Fibroblast of skin of abdomen (primary cell): Measurements from ENCODE around the gene RNF25.

ENCODE experiments used
- DNase-seq: peaks from one replicate; pipeline ENCODE4 v3.0.0-alpha.2; 2013

Gene RNF25

DNA sequence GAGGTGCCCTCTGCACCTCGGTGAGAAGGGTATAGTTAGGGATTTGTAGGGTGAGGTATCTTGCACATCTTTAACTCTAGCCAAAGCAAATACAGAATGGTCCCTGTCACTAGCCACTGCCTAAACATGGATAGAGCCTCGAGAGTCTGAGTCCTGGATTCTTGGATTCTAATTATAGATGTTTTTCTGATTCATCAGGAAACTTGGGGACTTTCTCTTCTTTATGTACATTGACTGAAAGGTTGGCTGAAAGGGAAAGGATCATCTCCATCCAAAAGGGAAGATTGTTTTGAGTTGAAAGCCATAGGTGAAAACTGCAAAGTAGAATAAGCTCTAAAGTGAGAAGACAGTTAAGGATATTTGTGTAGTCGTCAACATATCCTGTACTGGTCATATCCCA lies 8.3 kb upstream of the RNF25 start:
- DNase-seq: no peak

DNA sequence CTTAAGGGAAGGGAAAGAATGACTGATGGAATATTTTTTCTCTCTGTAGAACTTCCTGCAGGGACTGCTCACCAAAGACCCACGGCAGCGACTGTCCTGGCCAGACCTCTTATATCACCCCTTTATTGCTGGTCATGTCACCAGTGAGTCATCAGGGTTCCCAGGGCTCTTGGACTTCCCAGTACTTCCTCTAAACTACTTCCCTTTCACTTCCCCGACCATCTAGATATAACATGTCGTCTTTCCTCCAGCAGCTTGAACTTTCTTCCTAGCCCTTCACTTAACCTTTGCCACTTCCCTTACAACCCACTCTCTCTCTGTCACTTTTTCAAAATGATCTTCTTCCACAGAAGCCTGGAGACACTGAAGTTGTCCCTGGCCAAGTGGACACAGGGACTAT lies 7.3 kb upstream of the RNF25 start:
- DNase-seq: no peak

DNA sequence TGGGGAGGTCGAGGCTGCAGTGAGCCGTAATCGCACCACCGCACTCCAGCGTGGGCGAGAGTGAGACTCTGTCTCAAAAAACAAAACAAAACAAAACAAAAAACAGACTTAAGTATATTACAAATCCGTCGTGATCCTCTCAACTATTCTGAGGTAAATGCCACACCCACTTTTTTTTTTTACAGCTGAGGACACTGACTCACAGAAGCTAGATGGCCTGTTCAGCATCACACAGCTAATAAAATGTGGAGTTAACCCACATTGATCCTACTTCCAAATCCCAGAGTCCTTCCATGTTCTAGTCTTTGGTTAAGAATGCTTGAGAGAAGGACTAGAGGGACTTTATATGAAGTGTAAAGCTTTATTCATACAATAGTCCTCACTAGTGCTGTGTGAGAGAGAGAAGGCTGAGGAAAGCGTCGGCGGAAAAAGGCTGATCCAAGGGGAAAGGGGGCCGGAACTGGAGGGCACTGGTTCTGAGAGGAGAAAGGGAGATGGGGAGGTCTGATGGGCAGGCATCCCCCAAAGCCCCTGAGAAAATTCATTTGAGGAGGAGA lies 627 bp downstream of the RNF25 start:
- DNase-seq: no peak

DNA sequence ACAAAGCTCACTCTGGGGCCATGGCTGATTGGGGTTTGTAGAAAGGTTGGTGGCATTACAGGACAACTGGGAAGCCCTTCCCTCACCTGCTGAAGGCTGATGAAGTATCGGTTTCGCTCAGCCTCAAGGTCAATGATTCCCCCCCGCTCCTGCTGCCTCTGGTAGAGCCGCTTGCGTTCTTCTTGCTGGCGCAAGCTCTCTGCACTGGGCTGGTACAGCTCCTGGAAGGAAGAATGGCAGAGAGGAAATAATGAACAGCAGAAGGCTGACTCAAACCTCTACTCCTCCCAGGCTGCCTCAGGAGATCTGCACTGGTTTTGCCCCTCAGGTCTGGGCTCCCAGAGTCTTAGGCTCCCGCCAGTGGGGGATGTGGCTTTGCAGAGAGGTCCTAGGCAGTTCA lies 7.1 kb downstream of the RNF25 start:
- no peak for DNase-seq

DNA sequence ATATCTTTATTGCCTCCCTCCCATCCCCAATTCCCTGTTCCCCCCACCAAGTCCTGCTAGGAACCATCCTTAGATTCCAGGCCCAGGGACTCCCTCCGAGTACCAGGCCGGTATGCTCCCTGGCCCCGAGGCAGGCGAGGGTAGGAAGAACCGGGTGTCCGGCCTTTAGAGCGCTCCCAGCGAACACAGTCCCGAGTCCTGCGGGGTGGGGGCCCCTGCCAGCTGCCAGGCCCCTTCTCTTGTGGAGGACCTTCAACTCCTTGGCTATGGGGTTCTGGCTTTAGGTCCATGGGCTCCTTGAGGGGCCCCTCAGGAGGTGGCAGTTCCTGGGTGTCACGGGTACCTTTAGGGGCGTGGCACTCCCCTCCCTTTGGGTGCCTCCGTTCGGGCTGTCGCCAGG lies 7.9 kb downstream of the RNF25 start:
- no peak for DNase-seq

DNA sequence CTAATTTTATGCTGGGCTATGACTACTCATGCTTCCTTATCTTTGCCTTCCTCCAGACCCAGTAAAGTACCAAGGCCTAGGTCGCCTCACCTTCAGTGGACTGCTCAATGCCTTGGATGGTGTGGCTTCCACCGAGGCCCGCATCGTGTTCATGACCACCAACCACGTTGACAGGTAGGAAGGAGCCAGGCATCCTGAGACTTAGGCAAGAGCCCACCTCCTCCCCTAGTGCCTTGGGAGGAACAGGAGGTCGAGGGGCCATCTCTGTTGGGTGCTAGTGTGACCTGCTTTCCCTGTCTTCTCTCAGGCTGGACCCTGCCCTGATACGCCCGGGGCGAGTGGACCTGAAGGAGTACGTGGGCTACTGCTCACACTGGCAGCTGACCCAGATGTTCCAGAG lies 9.0 kb downstream of the RNF25 start:
- DNase-seq: no peak

DNA sequence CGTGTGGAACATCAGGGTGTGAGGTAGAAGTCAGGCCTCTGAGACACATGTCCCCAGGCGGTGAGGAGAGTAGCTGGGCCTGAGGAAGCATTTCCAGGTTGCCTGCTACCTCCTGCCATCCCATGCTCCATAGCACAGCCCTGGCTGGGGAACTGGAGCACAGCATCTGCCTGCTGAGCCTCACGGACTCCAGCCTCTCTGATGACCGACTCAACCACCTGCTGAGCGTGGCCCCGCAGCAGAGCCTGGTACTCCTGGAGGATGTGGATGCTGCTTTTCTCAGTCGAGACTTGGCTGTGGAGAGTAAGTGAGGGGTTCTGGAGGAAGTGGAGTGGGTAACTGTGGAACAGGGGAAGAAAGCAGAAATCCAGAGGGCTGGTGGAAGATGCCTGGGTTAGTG lies 9.4 kb downstream of the RNF25 start:
- no peak for DNase-seq

DNA sequence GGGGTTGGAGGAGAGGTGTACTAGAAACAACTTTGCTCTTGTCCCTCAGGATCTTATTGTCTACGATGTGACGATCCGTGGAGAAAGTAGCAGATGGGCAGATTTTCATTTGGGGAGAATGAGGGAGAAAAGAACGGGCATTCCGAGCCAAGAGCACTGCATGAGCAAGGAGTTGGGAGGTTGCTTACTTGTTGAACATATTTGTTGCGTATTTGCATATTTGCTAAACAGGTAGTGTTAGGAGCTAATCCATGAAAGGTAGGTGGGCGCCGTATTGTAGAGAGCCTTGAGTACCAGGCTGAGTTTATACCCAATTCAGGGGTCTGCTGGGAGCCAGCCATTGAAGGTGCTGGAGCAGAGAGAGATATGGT lies 11.8 kb downstream of the RNF25 start:
- DNase-seq: no peak

DNA sequence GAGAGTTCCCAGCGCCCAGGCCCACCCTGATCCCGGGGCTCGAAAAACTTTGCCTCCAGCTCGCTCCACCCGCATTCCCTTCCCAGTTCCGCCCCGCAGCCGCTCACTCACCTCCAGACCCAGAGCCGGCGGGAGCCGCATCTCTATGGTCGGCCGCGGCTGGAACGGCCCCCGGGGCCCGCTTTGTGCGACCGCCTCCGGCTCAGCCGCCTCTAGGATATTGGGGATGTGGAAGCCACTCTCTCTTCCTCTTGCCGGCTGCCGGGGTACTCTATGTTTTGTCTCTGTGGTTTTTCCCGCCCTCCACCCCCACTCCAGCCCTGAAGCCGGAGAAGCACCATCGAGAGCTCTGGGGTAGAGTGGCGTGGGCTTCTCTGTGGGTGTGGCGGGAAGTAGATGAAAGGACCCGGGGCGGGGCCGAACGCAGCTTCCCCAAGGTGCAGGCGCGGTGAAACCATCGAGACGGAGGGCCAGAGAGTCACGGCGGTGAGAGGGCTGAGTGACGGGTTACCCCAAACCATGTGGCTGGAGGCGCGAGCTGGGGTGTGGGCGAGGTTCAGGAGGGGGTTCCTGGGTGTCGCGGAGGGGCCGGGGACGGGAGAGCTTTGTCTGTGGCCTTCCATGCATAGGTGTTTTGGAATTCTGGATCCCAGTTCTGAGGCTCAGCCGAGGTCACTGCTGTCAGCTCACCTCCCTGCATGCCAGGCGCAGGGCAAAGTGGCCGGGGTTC lies 12.4 kb downstream of the RNF25 start, which contains the start of the genes BCS1L and ZNF142:
Gene BCS1L, plus strand, starts transcription at position 426 of the 730 bp plus-strand sequence. CDS start 1,305 bp downstream, outside the sequence.
Gene ZNF142, minus strand, starts transcription at position 366 of the 730 bp plus-strand sequence. CDS start 3,194 bp downstream, outside the sequence.
- DNase-seq: peak; percentile 88

DNA sequence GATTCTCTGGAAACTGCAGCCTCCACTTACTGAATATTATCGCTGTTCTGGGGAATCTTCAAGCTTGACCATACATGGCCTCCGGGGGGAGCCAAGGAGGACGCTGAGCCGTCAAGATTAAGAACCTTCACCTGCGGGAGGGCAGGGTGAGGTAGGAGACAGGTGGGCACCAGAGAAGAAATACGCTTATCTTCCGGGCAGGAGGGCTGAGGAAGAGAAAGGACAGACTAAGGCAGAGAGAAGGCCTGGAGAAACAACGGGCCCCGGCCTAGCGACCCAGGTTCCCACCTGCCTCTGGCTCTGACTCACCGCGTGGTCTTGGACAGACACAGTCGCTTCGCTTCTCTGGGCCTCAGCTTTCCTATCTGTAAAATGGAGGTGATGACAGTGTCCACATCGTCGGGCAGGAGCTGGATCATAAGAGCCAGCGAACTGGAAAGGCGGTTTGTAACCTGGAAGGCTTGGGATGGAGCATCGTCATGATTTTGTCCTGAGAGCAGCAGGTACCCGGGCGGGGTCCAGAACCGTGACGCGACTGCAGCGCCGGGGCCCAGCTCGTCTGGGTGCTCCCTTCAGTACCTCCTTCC lies 13.0 kb downstream of the RNF25 start:
- peak; percentile 33 for DNase-seq

DNA sequence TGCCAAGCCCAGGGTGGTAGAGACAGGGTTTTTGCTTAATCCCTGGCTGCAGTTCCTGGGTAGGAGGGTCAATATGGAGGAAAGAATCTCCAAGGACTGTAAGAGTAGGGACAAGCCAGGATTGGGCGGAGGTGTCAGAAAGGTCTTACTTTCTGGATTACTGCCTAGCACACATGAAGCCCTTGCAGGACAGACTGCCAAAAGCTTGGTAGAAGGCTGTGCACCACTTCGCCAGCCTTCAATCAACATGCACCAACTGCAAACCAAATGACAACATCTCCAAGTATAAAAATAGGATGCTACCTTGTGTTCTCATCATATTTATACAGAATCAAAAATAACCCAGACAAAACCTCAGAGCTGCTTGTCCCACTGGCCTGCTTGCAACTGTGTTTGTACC lies 16.1 kb downstream of the RNF25 start:
- DNase-seq: no peak

DNA sequence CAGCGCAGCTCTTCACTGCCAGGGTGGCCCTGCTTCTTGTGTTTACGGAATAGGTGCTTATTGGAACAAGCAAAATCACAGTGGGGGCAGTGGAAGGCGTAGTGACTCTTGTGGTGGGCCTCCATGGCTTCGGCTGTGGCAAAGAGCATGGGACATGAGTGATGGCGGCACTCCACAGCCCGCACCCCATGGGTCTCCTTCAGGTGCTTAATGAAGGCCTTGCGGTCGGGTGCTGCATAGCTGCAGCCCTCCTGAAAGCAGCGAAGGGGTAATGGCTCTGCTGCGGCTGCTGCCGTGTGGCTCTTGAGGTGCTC lies 23.1 kb downstream of the RNF25 start:
- DNase-seq: no peak

DNA sequence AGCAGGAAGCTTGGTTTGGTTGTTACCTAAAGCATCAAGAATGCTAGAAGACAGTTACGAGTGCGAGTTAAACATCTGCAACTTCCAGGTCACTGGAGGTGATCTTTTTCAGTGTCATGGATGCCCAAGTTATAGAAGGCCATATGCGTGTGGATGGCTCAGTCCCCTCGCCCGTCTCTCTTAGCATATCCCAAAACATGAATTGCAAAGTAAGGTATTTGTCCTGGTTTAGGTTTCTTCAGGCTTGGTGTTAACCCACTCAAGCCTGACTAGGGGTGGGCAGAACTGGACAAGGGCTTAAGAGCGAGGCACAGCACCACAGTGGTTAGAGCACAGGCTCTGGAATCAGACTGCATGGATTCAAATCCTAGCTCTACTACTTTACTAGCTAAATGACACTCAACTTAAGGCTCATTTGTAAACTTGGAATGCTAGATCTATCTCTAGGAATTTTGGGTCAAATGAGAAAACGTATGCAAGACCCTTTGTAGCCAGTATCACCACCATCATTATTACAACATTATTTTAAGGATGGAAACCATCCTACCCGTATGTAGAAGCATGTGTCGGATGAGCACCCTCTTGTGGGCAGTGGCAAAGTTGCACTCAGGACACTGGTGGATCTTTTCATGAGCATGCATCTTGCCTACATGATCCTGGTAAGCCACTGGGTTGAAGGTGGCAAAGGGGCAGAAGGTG lies 23.6 kb downstream of the RNF25 start:
- DNase-seq: peak; percentile 50

DNA sequence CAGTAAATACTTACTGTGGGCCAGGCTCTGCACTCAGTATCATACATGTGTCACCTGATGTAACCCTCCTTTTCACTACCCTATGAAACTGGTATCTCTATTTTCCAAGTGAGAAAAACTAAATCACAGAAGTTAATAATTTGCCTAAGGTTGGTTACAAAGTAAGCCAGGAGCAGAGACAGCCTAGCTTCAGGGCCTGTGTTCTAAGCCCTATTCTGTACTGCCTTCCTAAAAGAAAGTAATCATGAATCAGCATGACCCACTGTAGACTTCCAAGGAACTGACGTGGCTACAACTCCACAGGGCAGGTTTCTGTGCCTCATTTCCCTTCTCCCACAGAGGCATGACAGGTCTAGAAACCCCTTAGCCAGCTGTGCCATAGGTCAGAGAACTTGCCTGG lies 26.7 kb downstream of the RNF25 start:
- no peak for DNase-seq

DNA sequence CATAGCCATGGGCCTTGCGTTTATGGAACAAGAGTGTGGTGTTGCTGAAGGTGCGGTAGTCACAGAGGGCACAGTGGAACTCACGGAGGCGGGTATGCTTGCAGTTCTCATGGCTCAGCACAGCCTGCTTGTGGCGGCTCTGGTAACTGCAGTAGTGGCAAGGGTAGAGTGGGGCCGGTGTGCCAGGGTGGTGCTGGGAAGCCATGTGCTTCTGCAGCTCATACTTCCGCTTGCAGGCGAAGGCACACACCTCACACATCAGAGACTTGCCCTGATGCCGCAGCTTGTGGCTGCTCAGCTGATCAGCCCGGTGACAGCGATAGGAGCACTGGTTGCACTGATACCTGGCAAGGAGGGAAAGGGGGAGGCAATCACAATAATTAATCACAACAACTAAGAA lies 27.1 kb downstream of the RNF25 start:
- no peak for DNase-seq

DNA sequence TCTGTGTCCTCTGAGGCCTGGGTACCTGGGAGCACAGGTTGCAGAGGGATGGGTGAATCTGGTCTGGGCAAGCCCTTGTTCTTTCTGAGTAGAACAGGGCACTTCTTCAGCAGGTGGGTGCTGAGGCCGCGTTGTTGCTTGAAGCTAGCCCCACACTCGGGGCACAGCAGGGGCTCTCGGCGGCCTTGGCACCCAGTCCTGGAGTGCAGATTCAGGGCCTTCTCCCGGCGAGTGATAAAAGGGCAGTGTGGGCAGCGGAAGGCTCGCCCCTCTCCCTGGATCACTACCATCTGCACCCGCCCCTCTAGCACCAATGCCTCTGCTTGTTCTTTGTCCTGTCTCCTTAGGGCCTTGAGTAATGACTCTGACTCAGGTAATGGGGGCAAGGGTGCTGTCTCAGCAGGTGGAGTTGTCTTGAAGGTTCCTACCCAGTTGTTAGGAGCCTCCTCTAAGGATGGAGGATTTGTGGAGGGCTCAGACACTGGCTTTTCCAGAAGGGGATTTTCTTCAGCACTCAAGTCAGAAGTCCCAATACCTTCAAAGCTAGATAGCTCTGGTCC lies 28.0 kb downstream of the RNF25 start:
- DNase-seq: no peak

DNA sequence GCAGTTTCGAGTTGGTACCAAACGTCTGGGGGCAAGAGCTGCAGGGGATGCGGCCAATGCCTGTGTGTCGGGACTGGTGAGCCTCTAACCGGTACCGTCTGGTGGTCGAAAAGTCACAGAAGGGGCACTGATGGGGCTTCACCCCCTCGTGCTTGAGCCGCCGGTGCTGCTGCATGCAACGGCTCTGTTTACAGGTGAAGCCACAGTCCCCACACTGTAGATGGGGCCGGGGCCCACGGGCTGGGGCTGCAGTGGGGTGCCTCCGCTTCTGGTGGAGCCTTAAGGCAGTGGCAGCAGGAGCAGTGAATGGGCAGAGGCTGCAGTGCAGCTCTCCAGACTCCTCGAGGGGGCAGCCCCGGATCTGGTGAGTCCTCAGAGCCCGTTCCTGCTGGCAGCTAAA lies 29.0 kb downstream of the RNF25 start:
- no peak for DNase-seq

DNA sequence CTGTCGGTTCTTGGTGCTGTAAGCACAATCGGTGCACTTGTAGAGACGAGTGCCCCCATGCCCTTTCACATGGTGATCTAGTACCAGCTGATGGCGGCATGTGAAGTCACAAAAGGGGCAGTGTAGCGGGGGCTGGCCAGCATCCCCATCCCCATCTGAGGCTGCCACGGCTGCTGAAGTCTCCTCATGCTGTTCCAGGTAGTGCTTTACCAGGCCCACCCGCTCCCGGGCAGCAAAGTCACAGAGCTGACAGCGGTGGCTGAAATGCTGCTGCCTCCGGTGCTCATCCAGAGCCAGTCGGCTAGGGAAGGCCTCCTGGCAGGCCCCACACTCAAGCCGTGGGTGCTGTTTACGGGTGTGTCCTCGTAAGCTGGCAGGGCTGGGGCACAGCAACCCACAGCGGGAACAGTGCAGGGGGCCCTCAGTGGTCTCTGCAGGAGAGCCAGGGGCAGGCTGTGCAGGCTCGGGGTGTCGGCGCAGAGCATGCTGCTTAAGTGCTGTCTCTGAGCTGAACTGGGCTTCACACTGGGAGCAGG lies 29.6 kb downstream of the RNF25 start:
- no peak for DNase-seq

DNA sequence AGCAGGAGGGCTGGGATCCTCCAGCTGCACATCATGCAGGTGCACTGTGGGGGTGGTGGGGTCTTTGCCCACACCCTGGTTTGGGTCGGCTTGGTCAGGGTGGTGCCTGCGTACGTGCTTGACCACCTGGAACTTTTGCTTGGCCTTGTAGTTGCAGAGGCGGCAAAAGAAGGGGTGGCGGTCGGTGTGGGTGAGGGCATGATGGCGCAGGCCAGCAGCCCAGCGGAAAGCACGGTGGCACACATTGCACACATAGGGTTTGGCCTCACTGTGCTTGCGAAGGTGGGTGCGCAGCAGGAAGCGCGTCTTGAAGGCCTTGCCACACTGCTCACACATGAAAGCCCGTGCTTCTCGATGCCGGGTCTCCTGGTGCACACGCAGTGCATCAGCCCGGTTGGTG lies 33.4 kb downstream of the RNF25 start:
- DNase-seq: no peak

DNA sequence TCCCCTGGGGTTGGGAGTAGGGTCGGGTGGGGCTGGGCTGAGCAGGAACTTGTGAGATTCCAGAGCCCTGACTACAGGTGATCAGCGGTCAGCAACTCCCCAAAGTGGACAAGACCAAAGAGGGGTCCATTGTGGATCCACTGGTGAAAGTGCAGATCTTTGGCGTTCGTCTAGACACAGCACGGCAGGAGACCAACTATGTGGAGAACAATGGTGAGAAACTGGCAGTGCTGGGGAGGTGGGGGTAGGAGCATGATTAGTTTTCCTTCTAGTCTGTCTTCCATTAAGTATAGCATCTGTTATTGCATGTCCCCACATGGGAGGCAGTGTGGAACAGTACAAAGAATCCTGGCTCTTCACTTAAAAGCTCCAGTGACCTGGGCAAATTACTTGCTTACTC lies 36.1 kb downstream of the RNF25 start:
- no peak for DNase-seq

DNA sequence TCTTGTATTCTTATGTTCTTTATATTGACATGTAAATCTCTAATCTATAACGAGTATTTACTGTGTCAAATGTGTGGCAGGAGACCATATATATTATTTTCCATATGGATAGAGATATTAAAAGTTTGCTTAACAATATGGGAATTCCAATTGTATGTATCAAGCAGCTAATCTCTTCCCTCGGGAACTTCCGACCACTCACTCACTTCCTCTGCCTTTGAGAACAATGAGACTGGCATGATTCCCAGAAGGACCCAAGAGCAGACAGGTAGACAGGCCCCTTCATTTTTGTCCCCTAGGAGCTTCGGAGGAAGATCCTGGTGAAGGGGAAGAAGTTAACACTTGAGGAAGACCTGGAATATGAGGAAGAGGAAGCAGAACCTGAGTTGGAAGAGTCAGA lies 40.0 kb downstream of the RNF25 start:
- DNase-seq: peak; percentile 29

DNA sequence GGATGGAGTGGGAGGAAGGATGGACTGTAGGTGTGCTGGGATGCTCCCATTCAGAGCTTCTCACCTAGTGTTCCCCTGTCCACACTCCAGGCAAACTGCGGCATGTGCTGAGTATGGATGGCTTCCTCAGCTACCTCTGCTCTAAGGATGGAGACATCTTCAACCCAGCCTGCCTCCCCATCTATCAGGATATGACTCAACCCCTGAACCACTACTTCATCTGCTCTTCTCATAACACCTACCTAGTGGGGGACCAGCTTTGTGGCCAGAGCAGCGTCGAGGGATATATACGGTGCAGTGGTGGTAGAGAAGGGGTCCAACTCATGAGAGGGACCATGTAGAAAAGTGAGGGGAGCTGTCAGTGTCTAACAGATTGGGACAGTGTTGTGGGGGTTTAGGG lies 43.9 kb downstream of the RNF25 start:
- DNase-seq: no peak

DNA sequence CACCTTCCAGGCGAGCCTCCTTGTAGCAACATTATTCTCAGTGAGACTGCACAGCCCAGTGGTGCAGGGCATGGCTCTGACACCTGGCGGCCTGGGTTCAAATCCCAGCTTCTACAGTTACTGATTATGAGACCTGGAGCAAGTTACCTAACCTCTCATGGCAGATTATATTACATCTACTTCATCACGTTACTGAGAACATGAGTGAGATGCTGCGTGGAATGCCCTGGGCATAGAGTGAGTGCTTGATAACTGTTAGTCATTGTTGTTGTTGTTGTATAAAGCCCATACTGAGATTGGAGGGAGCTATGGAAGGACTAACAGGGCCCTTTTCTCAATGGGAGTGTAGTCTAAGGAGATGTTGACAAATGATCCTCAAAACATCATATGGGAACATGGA lies 45.4 kb downstream of the RNF25 start:
- no peak for DNase-seq
